Activated CD4-positive, alpha-beta T cell treated with anti-CD3 and anti-CD28 coated beads, Interleukin-2, amount 50 U/mL, for 16 hours (primary cell): ENCODE results near the gene GPATCH11.

Source experiments
- DNase-seq: peaks from one replicate; pipeline ENCODE4 v3.0.0-alpha.2; 2020

Gene GPATCH11

DNA sequence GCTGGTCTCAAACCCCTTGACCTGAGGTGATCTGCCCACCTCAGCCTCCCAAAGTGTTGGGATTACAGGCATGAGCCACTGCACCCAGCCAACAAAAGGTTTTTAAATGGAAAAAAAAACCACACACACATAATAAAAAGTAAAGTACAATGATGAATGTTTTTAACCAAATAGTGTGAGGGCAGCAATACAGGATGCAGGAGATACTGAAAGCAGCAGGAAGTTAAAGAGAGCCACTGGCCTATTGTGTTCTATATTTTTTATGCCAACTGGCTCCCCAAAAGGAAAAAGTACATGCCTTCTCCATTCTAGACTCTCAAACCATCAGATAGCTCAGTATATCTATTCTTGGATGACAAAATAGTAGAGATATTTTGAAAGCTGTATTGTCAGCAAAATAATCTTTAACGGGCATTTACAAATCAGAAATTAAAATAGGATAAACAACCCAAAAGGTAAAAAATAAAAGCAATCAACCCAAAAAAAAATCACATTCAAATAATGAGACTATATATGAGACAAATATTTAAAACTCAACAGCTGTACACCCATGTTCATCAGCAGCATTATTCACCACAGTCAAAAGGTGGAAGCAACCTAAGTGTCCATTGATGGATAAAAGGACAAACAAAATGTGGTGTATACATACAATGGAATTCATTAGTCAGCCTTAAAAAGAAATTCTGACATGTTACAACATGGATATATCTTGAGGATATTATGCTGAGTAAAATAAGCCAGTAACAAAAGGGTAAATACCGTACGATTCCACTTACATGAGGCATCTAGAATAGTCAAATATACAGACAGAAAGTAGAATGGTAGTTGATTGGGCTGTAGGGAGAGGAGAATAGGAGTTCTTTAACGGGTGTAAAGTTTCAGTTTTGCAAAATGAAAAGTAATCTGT, 26.2 kb downstream of the GPATCH11 start:
- no peak for DNase-seq

GRCh38 chr2:37111958-37112357, 27.6 kb downstream of the GPATCH11 start:
- no peak for DNase-seq

DNA sequence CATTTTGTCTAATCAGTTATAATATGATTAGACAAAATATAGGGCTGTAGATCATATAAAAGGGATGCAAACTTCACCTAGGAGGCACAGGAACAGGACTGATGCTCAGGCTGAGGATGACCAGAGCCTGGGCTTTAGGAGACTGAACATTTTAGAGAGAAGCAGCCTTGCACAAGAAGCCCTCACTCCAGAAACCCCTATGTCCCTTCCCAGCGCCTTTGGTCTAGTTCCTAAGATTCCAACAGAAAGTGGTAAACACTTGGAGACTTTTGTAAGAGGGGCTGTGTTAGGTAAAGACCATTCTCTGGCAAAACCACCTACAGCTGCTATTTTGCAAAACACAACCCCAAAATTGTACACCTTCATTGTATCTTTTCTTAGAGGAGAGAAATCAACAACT, 33.2 kb downstream of the GPATCH11 start:
- no peak for DNase-seq

DNA sequence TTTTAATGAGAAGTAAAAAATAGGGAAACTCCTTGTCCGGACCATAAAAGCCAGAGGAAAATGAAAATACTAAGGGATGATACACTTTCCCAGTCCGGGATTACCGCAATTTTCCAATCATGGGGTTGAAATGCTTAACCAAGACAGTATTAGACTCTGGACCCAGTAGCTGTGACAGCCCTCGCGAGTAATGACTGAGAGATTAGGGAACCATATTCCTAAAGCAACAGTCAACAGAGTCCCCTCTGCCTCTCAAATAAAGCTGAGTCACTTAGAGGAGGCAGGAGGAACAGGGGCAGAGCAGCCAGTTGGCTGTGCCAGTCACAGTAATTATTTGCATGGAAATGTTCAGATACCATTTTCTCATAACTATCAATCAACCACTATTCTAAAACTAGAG, 34.8 kb downstream of the GPATCH11 start:
- no peak for DNase-seq

DNA sequence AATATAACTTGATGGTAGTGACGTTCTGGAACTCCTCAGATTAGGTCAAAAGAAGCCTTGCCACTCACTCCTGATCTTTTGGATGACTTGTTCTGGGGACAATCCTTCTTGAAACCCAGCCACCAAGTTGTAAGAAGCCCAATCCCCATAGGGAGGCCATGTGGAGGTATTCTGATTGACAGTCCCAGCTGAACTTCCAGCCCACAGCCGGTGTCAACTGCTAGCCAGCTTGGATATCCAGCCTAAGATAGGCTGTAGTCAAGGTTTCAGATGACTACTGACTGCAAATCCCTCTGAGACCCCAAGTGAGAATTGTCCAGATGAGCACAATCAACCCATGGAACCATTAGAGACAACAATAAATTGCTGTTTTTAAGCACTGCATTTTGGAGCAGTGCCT, 41.1 kb downstream of the GPATCH11 start:
- DNase-seq: no peak

DNA sequence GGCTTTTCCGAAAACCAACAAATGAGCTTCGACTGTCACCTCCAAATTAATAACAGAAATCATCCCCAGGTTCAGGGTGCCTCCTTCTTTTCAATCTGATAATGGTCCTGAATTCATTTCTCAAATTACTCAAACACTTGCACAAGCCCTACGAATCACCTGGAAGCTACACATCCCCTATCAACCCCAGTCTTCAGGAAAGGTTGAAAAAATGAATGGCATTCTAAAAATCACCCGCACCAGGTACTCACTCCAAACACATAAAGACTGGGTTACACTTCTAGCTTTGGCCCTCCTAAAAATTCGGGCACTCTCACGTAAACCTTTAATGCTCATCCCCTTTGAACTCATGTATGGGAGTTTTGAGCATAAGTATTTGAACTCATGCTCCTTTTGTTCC, 48.6 kb downstream of the GPATCH11 start:
- no peak for DNase-seq

- no peak for DNase-seq
These were observed 58.2 kb downstream of the GPATCH11 start for GRCh38 chr2:37142546-37142945.

DNA sequence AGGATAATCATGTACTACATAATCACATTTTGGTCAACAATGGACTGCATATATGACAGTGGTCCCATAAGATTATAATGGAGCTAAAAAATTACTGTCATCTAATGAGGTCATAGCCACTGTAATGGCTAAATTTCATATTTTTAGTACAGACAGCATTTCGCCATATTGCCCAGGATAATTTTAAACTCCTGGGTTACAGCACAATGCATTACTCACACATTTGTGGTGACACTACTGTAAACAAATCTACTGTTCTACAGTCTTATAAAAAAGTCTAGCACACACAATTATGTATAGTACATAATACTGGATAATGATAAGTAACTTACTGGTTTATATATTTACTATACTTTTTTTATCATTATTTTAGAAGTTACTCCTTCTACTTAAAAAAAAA, 59.7 kb downstream of the GPATCH11 start:
- no peak for DNase-seq

DNA sequence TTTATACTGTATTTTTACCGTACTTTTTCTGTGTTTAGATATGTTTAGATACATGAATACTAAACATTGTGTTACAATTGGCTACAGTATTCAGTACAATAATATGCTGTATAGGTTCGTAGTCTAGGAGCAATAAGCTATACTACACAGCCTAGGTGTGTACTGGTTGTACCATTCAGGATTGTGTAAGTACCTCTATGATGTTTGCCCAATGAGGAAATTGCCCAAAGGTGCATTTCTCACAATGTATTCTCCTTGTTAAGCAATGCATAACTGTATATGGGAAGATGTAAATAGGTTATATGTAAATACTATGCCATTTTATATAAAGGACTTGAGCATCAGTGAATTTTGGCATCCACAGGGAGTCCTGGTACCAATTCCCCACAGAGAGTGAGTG, 61.7 kb downstream of the GPATCH11 start:
- no peak for DNase-seq

- no peak for DNase-seq
These were observed 64.0 kb downstream of the GPATCH11 start for GRCh38 chr2:37148325-37148724.
